Measurements from ENCODE around the gene SMARCC1. TPM values are rescaled to one million over a fixed set of nuclear protein-coding genes. Genes with fewer than 3 reads are reported as not detected.
"Not testable (repeated sequence)": the region's sequence is repeated elsewhere in the genome, so short reads cannot be mapped to it uniquely, and the experiment has no call there.

The SMARCC1 gene
- 100 to 1,000 TPM; 128 to 137 (median 130) TPM for polyA plus RNA-seq (ENCODE audit: insufficient read length in 3 of 3)

GRCh38 chr3:47781685-47782445 is at the start of gene SMARCC1:
Gene SMARCC1, minus strand, starts transcription at chr3:47781893. Its CDS starts 96 bp downstream, at chr3:47781797.
- peak; percentile 92 to 94 (median 93) for DNase-seq (ENCODE audit: low read depth in 3 of 3, low spot score in 2 of 3)

DNA sequence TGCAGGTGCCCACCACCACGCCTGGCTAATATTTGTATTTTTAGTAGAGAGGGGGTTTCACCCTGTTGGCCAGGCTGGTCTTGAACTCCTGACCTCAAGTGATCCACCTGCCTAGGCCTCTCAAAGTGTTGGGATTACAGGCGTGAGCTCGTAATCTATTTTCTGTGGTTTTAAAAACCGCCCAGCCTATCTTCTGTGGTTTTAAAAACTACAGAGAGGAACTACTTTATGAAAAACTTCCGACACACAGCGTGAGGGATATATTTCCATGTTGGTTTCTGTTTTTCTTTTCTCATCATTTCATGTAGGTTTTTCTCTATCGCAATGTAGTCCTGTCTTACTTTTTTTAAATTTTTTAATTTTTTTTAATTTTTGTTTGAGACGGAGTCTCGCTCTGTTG is 47.8 kb upstream of the SMARCC1 start:
- not testable (repeated sequence) for DNase-seq (ENCODE audit: low read depth in 3 of 3, low spot score in 2 of 3)

DNA sequence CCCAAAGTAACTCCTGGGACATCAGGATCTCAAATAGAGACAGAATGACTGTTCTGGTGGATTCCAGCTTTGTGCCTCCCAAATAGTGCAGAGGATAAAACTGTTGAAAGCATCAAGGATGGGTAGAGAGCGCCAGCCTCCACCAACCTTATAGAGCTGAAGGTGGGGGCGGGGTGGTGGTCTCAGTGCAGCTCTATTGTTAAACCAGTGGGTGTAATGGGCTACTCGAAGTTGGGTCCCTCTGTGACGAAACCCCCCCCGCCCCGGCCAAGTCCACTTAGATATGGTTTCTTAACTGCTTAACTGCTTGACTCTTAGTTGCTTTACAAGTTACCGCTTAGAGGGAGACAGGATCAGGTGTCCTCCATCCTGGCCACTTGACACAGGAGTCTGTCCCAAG is 43.9 kb upstream of the SMARCC1 start:
- DNase-seq (ENCODE audit: low read depth in 3 of 3, low spot score in 2 of 3) = no peak

DNA sequence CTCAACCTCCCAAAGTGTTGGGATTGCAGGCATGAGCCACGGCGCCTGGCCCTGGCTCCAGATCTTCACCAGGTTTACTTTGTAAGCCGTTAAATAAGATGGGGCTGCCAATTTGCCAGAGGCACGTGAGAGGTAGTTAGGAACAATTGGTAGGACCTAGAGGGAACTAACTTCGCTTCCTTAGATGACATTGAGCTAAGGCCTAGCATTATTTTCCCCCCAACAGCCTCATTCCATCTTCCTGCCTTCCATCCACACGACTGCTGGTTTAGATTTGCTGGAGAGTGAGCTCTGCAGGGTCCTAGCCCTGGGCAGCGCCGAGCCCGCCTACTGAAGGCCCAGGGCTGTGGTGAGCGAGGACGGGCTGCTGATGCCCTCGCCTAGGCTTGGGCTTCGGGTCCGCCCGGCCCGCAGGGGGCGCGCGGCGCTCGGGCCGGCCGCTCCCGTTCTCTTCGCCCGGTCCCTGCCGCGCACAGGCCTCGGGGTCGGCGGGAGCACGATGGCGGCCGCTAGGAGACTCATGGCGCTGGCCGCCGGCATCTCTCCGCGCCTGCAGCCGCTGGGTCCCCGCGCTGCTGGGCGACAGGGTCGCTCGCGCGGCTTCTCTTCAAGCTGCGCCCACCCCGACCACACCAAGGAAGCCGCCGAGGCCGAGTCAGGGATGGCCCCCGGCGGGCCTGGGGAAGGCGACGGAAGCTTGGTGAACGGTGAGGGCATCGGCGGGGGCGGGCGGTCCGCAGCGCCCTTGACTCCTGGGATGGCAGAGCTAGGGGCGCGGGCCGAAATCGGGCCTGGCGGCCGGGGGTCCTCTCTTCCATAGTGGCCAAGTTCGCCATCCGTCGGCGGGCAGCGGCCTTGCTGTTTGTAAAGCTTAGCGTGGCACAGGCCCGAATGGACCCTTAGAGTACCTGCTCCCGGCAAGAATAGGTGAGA is 43.1 kb upstream of the SMARCC1 start:
- peak; percentile 40 to 75 (median 71) for DNase-seq (ENCODE audit: low read depth in 3 of 3, low spot score in 2 of 3)

- no peak for DNase-seq (ENCODE audit: low read depth in 3 of 3, low spot score in 2 of 3)
Measured at GRCh38 chr3:47817609-47818008, 35.9 kb upstream of the SMARCC1 start.

DNA sequence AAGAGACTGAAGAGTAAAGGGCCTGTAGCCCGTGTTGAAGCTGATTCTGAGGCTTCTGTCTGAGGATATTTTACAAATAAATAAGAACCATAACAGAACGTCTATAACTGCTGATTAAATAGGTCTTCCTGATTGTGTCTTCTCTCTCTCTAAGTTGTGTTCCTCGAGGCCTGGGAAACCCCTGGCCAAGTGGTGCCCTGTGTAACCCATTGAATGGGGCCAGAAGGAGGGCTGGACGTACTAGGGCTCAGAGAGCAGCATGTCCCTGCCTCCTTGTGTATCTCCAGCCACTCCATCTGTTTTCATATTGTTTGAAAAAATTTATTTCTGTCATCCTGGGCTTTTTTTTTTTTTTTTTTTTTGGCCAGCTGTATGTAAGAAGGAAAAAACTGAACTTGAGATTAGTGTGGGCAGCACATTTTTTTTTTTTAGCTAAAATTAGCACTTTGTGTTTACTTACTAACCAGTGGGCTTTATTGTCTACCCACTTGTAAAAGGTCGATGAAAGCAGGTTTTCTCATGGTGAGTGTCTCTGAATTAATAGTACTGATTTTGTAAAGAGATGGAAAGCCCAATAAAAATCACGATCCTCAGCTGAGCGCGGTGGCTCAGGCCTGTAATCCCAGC is 32.0 kb upstream of the SMARCC1 start:
- no peak for DNase-seq (ENCODE audit: low read depth in 3 of 3, low spot score in 2 of 3)

DNA sequence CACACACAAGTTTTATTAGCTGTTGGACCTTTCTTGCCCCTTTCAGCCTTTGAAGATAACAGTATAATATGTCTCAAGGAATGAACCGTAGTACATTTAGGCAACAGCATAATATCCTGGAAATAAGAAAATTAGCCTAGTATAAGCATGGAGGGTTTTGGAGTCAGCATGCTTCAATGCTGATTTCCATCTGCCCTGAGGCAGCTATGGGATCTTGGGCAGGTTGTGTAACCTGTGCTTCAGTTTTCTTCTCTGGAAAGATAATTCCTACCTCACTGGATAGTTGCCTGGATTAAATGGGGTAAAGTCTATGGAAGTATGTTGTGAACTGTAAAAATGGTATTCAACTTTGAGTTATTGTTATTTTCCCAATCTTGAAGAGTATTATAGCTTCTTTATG is 22.9 kb upstream of the SMARCC1 start:
- DNase-seq (ENCODE audit: low read depth in 3 of 3, low spot score in 2 of 3) = no peak

GRCh38 chr3:47803480-47804025 is 21.9 kb upstream of the SMARCC1 start:
- peak in 1 of 3 donors; percentile 21 for DNase-seq (ENCODE audit: low read depth in 3 of 3, low spot score in 2 of 3)

DNA sequence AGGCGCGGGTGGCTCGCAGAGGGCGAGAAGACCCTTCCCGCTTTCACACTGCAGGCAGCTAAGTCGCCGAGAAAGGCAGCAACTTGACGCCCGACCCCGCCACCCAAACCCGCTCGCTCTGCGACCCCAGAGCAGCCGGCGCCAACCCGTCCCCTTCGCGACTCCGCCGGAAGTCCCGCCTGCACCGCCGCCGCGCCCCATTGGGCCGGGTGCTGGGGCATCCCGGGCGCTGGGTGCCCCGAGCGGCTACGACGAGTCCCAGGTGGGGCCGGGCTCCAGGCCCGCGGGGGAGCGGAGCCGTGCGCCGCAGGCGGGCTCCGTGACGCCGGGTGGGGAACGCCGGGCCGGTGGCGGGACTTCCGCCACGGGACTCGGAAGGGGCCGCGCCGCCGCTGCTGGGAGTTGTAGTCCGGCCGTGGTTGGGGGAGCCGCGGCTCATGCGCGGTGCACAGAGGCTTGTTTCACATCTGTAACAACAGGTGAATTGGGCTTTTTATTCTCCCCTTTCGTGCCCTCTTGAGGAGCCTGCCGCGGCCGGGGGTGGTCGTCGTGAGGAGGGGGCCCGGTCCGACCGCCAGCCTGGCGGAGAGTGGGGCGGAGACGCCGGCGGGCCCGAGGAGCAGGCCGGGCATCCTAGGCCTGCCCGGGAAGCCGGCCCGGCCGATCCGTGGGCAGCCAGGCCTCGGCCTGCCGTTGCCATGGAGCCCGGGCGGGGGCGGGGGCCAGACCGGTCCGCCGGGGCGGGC is 21.2 kb upstream of the SMARCC1 start, which contains the start of gene DHX30:
Gene DHX30 (plus strand): TSS at position 405 of the 746 bp plus-strand sequence. CDS start 7,546 bp downstream, outside the sequence.
- DNase-seq (ENCODE audit: low read depth in 3 of 3, low spot score in 2 of 3) = peak in 2 of 3 donors; percentile 73 to 75

- DNase-seq (ENCODE audit: low read depth in 3 of 3, low spot score in 2 of 3) = no peak
Measured at GRCh38 chr3:47799733-47800132, 18.0 kb upstream of the SMARCC1 start.

DNA sequence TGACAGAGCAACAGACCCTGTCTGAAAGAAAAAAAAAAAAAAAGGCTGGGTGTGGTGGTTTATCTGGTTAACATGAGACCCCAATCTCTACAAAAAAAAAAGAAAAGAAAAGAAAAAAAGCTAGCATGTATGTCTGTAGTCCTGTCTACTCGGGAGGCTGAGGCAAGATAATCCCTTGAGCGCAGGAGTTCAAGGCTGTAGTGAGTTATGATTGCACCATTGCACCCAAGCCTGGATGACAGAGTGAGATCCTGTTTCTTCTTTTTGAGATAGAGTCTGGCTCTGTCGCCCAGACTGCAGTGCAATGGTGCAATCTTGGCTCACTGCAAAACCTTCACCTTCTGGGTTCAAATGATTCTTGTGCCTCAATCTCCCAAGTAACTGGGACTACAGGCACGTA is 12.9 kb upstream of the SMARCC1 start:
- DNase-seq (ENCODE audit: low read depth in 3 of 3, low spot score in 2 of 3) = no peak

DNA sequence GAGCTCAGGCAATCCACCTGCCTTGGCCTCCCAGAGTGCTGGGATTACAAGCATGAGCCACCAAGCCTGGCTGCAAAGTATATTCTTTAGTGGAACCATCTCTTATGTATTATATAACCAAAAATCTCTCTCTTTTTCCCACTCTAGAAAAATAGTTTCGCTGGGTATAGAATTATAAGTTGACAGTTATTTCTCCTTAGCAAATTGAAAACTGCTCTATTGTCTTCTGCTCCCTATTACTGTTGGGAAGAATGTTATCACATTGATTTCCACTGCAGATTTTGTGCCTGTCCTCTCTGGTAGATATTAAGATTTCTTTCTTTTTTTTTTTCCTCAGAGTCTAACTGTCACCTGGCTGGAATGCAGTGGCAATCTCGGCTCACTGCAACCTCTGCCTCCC is 11.0 kb upstream of the SMARCC1 start:
- DNase-seq (ENCODE audit: low read depth in 3 of 3, low spot score in 2 of 3) = no peak

DNA sequence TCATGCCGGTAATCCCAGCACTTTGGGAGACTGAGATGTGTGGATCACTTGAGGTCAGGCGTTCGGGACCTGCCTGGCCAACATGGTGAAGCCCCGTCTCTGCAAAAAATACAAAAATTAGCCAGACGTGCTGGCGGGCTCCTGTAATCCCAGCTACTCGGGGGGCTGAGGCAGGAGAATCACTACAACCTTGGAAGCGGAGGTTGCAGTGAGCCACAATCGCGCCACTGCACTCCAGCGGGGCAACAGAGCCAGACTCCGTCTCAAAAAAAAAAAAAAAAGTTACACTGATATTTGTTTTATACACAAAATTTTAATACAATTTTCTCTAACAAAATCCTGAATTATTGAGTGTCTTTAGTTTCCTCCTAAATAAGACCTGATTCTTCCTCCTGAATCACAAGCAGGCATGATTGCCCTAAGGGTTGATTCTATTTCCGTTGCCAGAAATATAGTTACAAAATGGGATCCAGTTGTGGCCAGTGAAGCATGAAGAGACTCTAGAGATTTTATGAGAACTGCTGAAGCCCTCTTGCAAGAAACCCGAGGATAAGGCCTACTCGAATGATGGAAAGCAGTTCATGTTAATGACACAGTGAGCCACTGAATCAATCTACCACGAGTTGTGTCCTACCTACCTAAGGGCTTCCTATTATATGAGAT is 9.6 kb upstream of the SMARCC1 start:
- no peak for DNase-seq (ENCODE audit: low read depth in 3 of 3, low spot score in 2 of 3)

GRCh38 chr3:47783673-47784072 is 2.0 kb upstream of the SMARCC1 start:
- DNase-seq (ENCODE audit: low read depth in 3 of 3, low spot score in 2 of 3) = no peak

- DNase-seq (ENCODE audit: low read depth in 3 of 3, low spot score in 2 of 3) = peak in 1 of 3 donors; percentile 19
Measured at GRCh38 chr3:47782446-47783308, 984 bp upstream of the SMARCC1 start.

- peak; percentile 50 to 70 (median 54) for DNase-seq (ENCODE audit: low read depth in 3 of 3, low spot score in 2 of 3)
Measured at GRCh38 chr3:47780741-47781684, 680 bp downstream of the SMARCC1 start.

- no peak for DNase-seq (ENCODE audit: low read depth in 3 of 3, low spot score in 2 of 3)
Measured at GRCh38 chr3:47778746-47779145, 2.9 kb downstream of the SMARCC1 start.

Data from right renal cortex interstitium (tissue), 3 donors.